ENCODE measurements around the gene SLC38A3.

DNA sequence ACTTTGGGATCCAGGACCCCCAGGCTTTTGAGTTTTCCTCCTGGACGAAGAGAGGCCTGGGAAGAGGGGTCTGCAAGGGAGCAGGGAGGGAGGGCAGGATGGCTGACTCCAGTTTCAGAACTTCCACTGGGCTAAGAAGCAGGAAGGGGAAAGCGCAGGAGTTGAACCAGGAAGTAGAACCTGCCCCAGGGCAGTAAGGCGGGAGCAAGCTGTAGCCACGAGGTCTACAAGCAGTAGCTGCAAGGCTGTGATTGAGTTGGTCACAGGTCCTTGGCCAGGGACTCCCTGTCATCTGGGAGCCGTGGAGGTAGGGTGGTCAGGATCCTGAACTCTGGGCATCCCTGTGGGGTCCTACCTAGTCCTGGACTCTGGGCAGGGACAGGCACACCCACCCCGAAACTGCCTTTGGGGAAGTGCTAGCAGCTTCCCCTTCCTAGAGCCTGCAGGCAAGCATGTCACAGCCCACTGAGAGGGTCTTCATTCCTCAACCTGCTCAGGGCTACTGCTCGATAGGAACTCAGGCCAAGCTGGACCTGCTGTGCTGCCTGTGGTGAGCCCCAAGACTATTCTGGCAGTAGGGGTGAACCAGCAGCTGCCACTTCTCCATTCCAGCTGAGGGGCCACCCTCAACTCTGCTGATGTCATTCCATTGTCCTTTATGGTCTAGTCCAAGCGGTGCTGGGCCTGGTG, 25.2 kb downstream of the SLC38A3 start:
- TF ChIP-seq, protein P1, sequence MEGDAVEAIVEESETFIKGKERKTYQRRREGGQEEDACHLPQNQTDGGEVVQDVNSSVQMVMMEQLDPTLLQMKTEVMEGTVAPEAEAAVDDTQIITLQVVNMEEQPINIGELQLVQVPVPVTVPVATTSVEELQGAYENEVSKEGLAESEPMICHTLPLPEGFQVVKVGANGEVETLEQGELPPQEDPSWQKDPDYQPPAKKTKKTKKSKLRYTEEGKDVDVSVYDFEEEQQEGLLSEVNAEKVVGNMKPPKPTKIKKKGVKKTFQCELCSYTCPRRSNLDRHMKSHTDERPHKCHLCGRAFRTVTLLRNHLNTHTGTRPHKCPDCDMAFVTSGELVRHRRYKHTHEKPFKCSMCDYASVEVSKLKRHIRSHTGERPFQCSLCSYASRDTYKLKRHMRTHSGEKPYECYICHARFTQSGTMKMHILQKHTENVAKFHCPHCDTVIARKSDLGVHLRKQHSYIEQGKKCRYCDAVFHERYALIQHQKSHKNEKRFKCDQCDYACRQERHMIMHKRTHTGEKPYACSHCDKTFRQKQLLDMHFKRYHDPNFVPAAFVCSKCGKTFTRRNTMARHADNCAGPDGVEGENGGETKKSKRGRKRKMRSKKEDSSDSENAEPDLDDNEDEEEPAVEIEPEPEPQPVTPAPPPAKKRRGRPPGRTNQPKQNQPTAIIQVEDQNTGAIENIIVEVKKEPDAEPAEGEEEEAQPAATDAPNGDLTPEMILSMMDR (IDR thresholded peaks at IDR 0.05), result no peak
- no peak for TF ChIP-seq EZH2 (IDR thresholded peaks at IDR 0.05; ENCODE audit: borderline replicate concordance, insufficient read depth, low read depth, low read length, poor library complexity, severe bottlenecking)

All from B cell (primary cell).